ENCODE measurements around the gene WNT7B. TPM values are rescaled to one million over a fixed set of nuclear protein-coding genes. Genes with fewer than 3 reads are reported as not detected.

Gene WNT7B
- total RNA-seq, 5 donors from 2014 or later (not counting 1 experiment from before 2014, with no cell fraction given), result 0.15 TPM; not detected in 4

GRCh38 chr22:45997077-45997776 is 20.3 kb upstream of the WNT7B start:
- peaks cover 4 to 11% (median 5%) of the 10 kb centered on the region in 3 donors for H3K4me1 Mint-ChIP-seq
- H3K36me3 Mint-ChIP-seq, result no peaks in the 10 kb centered on the region
- ATAC-seq (replicated peaks in 1 of 4) (peak in 3 of 4 experiments; percentile 31 to 53 (median 50)), DNase-seq (peak in 7 of 35 experiments; percentile 16 to 46 (median 22))
- ChIA-PET POLR2A (no interaction called here), CTCF (no interaction called here)
- Histone ChIP-seq H3K27me3 (replicated peaks in 1 of 2; ENCODE audit: control insufficient read depth in 2 of 2, extremely low read depth in 1 of 2, insufficient read depth in 2 of 2, low read length in 1 of 2) (peaks cover 0 to 46% of the 10 kb centered on the region in 2 experiments), H3K27ac (ENCODE audit: low read length) (no peak overlapping the region), H3K9me3 (no peaks in the 10 kb centered on the region), H3K4me1 (ENCODE audit: control insufficient read depth in 1 of 2, extremely low read depth in 1 of 2, insufficient read depth in 2 of 2, low read length in 2 of 2) (peaks cover 0 to 20% of the 10 kb centered on the region in 2 experiments), H3K4me3 (ENCODE audit: control insufficient read depth in 1 of 2, extremely low read depth in 1 of 2, low read length in 1 of 2) (no peak overlapping the region), H3K36me3 (ENCODE audit: control insufficient read depth in 2 of 2, extremely low read depth in 1 of 2, insufficient read depth in 1 of 2, low read length in 1 of 2) (no peaks in the 10 kb centered on the region)
- no peak overlapping the region for H3K27ac Mint-ChIP-seq
- no peaks in the 10 kb centered on the region for H3K9me3 Mint-ChIP-seq
- H3K4me3 Mint-ChIP-seq, result no peak overlapping the region
- WGBS (ENCODE audit: insufficient coverage), result 12% methylated on average over 9 of the region's 16 CpGs
- H3K27me3 Mint-ChIP-seq, result peaks cover 3 to 12% of the 10 kb centered on the region in 2 donors

GRCh38 chr22:45996241-45997076 is 19.5 kb upstream of the WNT7B start:
- H3K27ac Mint-ChIP-seq, result no peak overlapping the region
- no peak for ATAC-seq (replicated peaks in 1 of 4)
- no peak overlapping the region for H3K27ac ChIP-seq (ENCODE audit: low read length)

DNA sequence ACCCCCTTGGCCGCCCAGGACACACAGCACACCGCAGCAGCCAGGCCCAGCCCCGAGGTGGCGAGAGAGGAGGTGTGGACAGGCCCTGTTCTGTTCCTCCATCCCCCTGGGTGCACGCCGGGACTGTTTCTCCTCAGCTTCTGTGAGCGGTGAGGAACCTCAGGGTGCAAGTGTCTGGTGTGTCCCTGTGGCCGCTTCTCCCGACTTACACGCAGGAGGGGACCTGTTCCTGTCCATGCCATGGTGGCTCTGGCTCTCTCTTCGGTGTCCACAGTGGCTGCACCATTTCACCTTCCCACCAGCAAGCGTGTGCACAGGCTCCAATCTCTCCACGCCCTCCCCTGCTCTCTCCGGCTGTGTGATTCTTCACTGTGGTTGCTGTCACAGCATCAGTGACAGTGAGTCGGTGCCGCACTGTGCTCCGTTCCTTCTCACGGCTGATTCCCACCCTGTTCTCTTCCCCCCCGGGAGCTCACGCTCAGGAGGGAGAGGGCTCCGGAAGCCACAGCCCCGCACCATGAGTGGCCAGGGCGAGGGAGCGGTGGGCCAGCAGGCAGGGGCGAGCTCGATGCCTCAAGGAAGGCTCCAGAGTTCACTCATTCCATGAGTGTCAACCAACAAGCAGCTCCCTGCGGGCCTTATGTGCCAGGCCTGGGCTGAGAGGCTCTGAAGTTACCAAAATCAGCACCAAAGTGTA is 18.6 kb upstream of the WNT7B start:
- ChIA-PET POLR2A (no interaction called here), CTCF (interaction anchor here (0.8 to 1.5 kb wide), 6 partner anchors 11 to 129 kb away, joined by 3 to 7 read pairs (median 3); no protein-coding TSS in a partner anchor)
- no peak overlapping the region for H3K27ac Mint-ChIP-seq
- H3K4me3 Mint-ChIP-seq, result no peak overlapping the region
- H3K9me3 Mint-ChIP-seq, result no peaks in the 10 kb centered on the region
- H3K4me3 ChIP-seq (ENCODE audit: control insufficient read depth in 1 of 2, extremely low read depth in 1 of 2, low read length in 1 of 2), result no peak overlapping the region
- H3K4me1 ChIP-seq (ENCODE audit: control insufficient read depth in 1 of 2, extremely low read depth in 1 of 2, insufficient read depth in 2 of 2, low read length in 2 of 2), result peaks cover 0 to 20% of the 10 kb centered on the region in 2 experiments
- no peak overlapping the region for H3K27ac ChIP-seq (ENCODE audit: low read length)
- no peaks in the 10 kb centered on the region for H3K9me3 ChIP-seq
- DNase-seq, result no peak
- peaks cover 3 to 12% of the 10 kb centered on the region in 2 donors for H3K27me3 Mint-ChIP-seq
- H3K36me3 ChIP-seq (ENCODE audit: control insufficient read depth in 2 of 2, extremely low read depth in 1 of 2, insufficient read depth in 1 of 2, low read length in 1 of 2), result no peaks in the 10 kb centered on the region
- no peaks in the 10 kb centered on the region for H3K36me3 Mint-ChIP-seq
- ATAC-seq (replicated peaks in 1 of 4), result no peak
- peaks cover 0 to 43% of the 10 kb centered on the region in 2 experiments for H3K27me3 ChIP-seq (replicated peaks in 1 of 2; ENCODE audit: control insufficient read depth in 2 of 2, extremely low read depth in 1 of 2, insufficient read depth in 2 of 2, low read length in 1 of 2)
- WGBS (ENCODE audit: insufficient coverage), result 88% methylated on average over 26 of the region's 27 CpGs
- peaks cover 4 to 11% (median 5%) of the 10 kb centered on the region in 3 donors for H3K4me1 Mint-ChIP-seq

More at GRCh38 chr22:45996241-45997076, 19.5 kb upstream of the WNT7B start:
- 89% methylated on average over 17 of the region's 29 CpGs for WGBS (ENCODE audit: insufficient coverage)
- Mint-ChIP-seq H3K4me3 (no peak overlapping the region), H3K9me3 (no peaks in the 10 kb centered on the region), H3K4me1 (peaks cover 4 to 11% (median 5%) of the 10 kb centered on the region in 3 donors), H3K27me3 (peaks cover 3 to 12% of the 10 kb centered on the region in 2 donors), H3K36me3 (no peaks in the 10 kb centered on the region)
- Histone ChIP-seq H3K27me3 (replicated peaks in 1 of 2; ENCODE audit: control insufficient read depth in 2 of 2, extremely low read depth in 1 of 2, insufficient read depth in 2 of 2, low read length in 1 of 2) (peaks cover 0 to 43% of the 10 kb centered on the region in 2 experiments), H3K4me3 (ENCODE audit: control insufficient read depth in 1 of 2, extremely low read depth in 1 of 2, low read length in 1 of 2) (no peak overlapping the region), H3K9me3 (no peaks in the 10 kb centered on the region), H3K36me3 (ENCODE audit: control insufficient read depth in 2 of 2, extremely low read depth in 1 of 2, insufficient read depth in 1 of 2, low read length in 1 of 2) (no peaks in the 10 kb centered on the region), H3K4me1 (ENCODE audit: control insufficient read depth in 1 of 2, extremely low read depth in 1 of 2, insufficient read depth in 2 of 2, low read length in 2 of 2) (peaks cover 0 to 20% of the 10 kb centered on the region in 2 experiments)
- POLR2A ChIA-PET, result no interaction called here
- peak in 3 of 35 experiments; percentile 21 to 56 (median 29) for DNase-seq
- CTCF ChIA-PET, result interaction anchor here (0.8 to 1.4 kb wide), 5 partner anchors 10 to 129 kb away, joined by 3 to 4 read pairs (median 3); no protein-coding TSS in a partner anchor

DNA sequence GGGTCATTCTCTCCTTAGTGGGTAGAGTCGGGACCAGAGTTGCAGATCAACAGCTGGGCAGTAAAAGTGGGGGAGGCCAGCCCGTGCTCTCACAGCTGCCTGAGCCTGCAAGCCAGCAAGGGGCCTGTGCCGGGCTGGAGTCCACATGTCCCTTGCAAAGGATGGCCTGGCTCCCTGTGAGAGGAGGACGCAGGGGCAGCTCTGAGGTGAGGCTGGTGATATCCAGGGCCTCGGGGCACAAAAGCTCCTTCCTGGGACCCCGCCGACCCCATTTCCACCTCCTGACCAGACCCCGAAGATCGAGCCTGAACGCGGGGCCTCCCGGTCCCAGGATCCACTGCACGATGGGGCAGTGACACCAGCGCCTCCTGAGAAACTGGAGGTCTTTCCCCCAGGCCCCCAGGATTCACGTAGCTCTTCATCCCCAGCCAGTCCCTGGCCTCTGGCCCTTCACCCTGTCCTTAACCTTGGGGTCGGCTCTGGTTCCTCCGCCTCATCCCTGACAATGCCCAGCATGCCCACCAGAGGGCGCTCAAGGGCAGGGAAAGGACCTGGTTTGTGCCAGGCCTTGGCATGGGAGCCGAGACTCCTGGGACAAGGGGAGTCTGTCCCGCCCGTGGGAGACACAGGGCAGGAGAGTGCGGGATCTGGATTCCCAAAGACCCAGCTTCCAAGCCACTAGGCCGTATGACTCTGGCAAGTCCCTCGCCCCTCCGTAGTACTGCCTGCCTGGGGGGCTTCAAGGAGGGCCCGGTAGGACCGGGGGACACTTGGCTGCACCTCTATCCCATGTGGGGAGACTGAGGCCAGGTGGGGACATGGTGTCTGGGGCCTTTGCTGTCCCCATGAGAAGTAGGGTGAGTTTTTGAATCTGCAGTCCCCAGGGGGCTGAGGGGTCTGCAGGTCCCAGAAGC is 17.8 kb upstream of the WNT7B start:
- no peak overlapping the region for H3K4me3 ChIP-seq (ENCODE audit: control insufficient read depth in 1 of 2, extremely low read depth in 1 of 2, low read length in 1 of 2)
- WGBS (ENCODE audit: insufficient coverage), result 45% methylated on average over 27 of the region's 27 CpGs

DNA sequence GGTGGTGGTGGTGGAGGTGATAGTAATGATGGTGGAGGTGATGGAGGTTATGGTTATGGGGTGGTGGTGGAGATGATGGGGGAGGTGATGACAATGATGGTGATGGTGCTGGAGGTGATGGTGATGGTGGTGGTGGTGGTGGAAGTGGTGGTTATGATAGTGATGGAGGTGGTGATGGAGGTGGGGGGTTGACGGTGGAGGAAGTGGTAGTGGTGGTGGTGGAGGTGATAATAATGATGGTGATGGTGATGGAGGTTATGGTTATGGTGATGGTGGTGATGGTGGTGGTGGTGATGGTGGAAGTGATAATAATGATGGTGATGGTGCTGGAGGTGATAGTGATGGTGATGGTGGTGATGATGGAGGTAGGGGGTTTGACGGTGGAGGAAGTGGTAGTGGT is 16.9 kb upstream of the WNT7B start:
- Histone ChIP-seq H3K4me3 (ENCODE audit: control insufficient read depth in 1 of 2, extremely low read depth in 1 of 2, low read length in 1 of 2) (no peak overlapping the region), H3K4me1 (ENCODE audit: control insufficient read depth in 1 of 2, extremely low read depth in 1 of 2, insufficient read depth in 2 of 2, low read length in 2 of 2) (peaks cover 0 to 20% of the 10 kb centered on the region in 2 experiments), H3K27ac (ENCODE audit: low read length) (no peak overlapping the region), H3K36me3 (ENCODE audit: control insufficient read depth in 2 of 2, extremely low read depth in 1 of 2, insufficient read depth in 1 of 2, low read length in 1 of 2) (no peaks in the 10 kb centered on the region), H3K9me3 (no peaks in the 10 kb centered on the region), H3K27me3 (replicated peaks in 1 of 2; ENCODE audit: control insufficient read depth in 2 of 2, extremely low read depth in 1 of 2, insufficient read depth in 2 of 2, low read length in 1 of 2) (peaks cover 0 to 48% of the 10 kb centered on the region in 2 experiments)
- CTCF ChIA-PET, result interaction anchor here (0.7 to 1.5 kb wide), 3 partner anchors 12 to 123 kb away, joined by 3 to 7 read pairs (median 5); no protein-coding TSS in a partner anchor
- POLR2A ChIA-PET, result no interaction called here
- Mint-ChIP-seq H3K27ac (no peak overlapping the region), H3K27me3 (peaks cover 3 to 12% of the 10 kb centered on the region in 2 donors), H3K4me3 (no peak overlapping the region), H3K9me3 (no peaks in the 10 kb centered on the region), H3K4me1 (peaks cover 4 to 11% (median 5%) of the 10 kb centered on the region in 3 donors), H3K36me3 (no peaks in the 10 kb centered on the region)
- ATAC-seq (replicated peaks in 1 of 4) (no peak), DNase-seq (peak in 2 of 35 experiments; percentile 11 to 14)
- WGBS (ENCODE audit: insufficient coverage), result 0% methylated on average over 1 of the region's 2 CpGs

More for the DNA sequence above, 17.8 kb upstream of the WNT7B start:
- ChIA-PET CTCF (interaction anchor here (0.7 to 1.5 kb wide), 4 partner anchors 12 to 122 kb away, joined by 3 to 7 read pairs (median 4); no protein-coding TSS in a partner anchor), POLR2A (no interaction called here)
- Mint-ChIP-seq H3K27ac (no peak overlapping the region), H3K4me1 (peaks cover 4 to 11% (median 5%) of the 10 kb centered on the region in 3 donors), H3K36me3 (no peaks in the 10 kb centered on the region), H3K9me3 (no peaks in the 10 kb centered on the region), H3K4me3 (no peak overlapping the region), H3K27me3 (peaks cover 3 to 12% of the 10 kb centered on the region in 2 donors)
- ATAC-seq (replicated peaks in 1 of 4) (peak; percentile 72 to 87 (median 74)), DNase-seq (peak; percentile 30 to 84 (median 70))
- Histone ChIP-seq H3K36me3 (ENCODE audit: control insufficient read depth in 2 of 2, extremely low read depth in 1 of 2, insufficient read depth in 1 of 2, low read length in 1 of 2) (no peaks in the 10 kb centered on the region), H3K9me3 (no peaks in the 10 kb centered on the region), H3K27me3 (replicated peaks in 1 of 2; ENCODE audit: control insufficient read depth in 2 of 2, extremely low read depth in 1 of 2, insufficient read depth in 2 of 2, low read length in 1 of 2) (peaks cover 0 to 46% of the 10 kb centered on the region in 2 experiments), H3K4me1 (ENCODE audit: control insufficient read depth in 1 of 2, extremely low read depth in 1 of 2, insufficient read depth in 2 of 2, low read length in 2 of 2) (peaks cover 0 to 20% of the 10 kb centered on the region in 2 experiments), H3K27ac (ENCODE audit: low read length) (no peak overlapping the region)
